Jurkat, Clone E6-1 (cell line): ENCODE data around the gene PYDC1.

ENCODE experiments used
- DNase-seq: peaks from one replicate; pipeline ENCODE4 v3.0.0-alpha.2; 2011; ENCODE audit warnings: low read depth, low spot score
- H3K4me3 ChIP-seq: 2 replicates; pipeline ENCODE4 v1.5.1; 2011; ENCODE audit warnings: mild to moderate bottlenecking, low read length, control low read depth, moderate library complexity

PYDC1 gene

GRCh38 chr16:31224092-31224955 lies 7.4 kb upstream of the PYDC1 start:
- H3K4me3 ChIP-seq, result no peak overlapping the region
- DNase-seq, result no peak

- no peak for DNase-seq
- no peak overlapping the region for H3K4me3 ChIP-seq
Observed at GRCh38 chr16:31223044-31223443, 6.1 kb upstream of the PYDC1 start.

GRCh38 chr16:31221357-31222160 lies 4.6 kb upstream of the PYDC1 start:
- no peak overlapping the region for H3K4me3 ChIP-seq
- DNase-seq, result no peak

GRCh38 chr16:31219154-31219741 lies 2.3 kb upstream of the PYDC1 start:
- no peak overlapping the region for H3K4me3 ChIP-seq
- DNase-seq, result no peak

GRCh38 chr16:31217136-31217530 lies 198 bp upstream of the PYDC1 start:
- H3K4me3 ChIP-seq, result no peak overlapping the region

GRCh38 chr16:31215287-31216162 lies 1.4 kb downstream of the PYDC1 start:
- H3K4me3 ChIP-seq, result no peak overlapping the region
- DNase-seq, result no peak

More at GRCh38 chr16:31217136-31217530, 198 bp upstream of the PYDC1 start:
- DNase-seq, result no peak

- DNase-seq, result no peak
- no peak overlapping the region for H3K4me3 ChIP-seq
Observed at GRCh38 chr16:31214708-31215286, 2.1 kb downstream of the PYDC1 start.

- no peak within 1 kb of the TSS for H3K4me3 ChIP-seq
- DNase-seq, result no peak
Observed at GRCh38 chr16:31213877-31214707, 2.8 kb downstream of the PYDC1 start, which contains the start of gene TRIM72. Gene TRIM72, plus strand, starts transcription at chr16:31214119. Its CDS starts 620 bp downstream, at chr16:31214739.

- no peak overlapping the region for H3K4me3 ChIP-seq
- DNase-seq, result no peak
Observed at GRCh38 chr16:31213342-31213741, 3.6 kb downstream of the PYDC1 start.

GRCh38 chr16:31206776-31207175 lies 10.2 kb downstream of the PYDC1 start:
- no peak for DNase-seq
- no peak overlapping the region for H3K4me3 ChIP-seq

- H3K4me3 ChIP-seq, result no peak overlapping the region
- no peak for DNase-seq
Observed at GRCh38 chr16:31204871-31205666, 11.9 kb downstream of the PYDC1 start.

- no peak for DNase-seq
- no peak within 1 kb of the TSS for H3K4me3 ChIP-seq
Observed at GRCh38 chr16:31202414-31203375, 14.2 kb downstream of the PYDC1 start, which contains the start of gene PYCARD. Gene PYCARD, minus strand, starts transcription at chr16:31202760. Its CDS starts 70 bp downstream, at chr16:31202690.

- no peak overlapping the region for H3K4me3 ChIP-seq
- no peak for DNase-seq
Observed at GRCh38 chr16:31201582-31202413, 15.1 kb downstream of the PYDC1 start.

- DNase-seq, result peak; percentile 45
- no peak overlapping the region for H3K4me3 ChIP-seq
Observed at GRCh38 chr16:31200821-31201568, 15.9 kb downstream of the PYDC1 start.
